ENCODE results near the gene PEX5L.

DNA sequence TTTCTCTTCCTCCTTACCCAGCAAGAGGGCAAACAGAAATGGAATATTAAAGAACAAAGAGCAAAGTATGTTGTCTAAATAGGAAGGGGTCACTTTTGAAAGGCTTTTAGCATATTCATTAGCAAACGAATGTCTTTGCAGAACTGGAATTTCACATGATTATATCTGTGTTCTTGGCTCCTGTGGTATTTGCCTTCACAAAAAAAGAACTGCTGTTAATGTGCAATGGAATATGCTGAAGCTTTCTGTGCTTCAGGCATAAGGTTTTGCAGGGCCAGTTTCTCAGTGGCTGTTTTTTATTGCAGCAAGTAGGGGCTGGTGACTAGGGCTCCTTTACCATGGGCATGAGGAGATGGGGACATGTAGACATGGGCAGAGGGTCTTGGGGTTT lies 210.5 kb downstream of the PEX5L start:
- TF ChIP-seq POLR2A (IDR thresholded peaks at IDR 0.05; ENCODE audit: low read length) (no peak), GATA1 (IDR thresholded peaks at IDR 0.05; ENCODE audit: low read depth, low read length) (no peak)
